Tibial nerve (tissue), 4 donors: ENCODE measurements around the gene USP28. TPM values are rescaled to one million over a fixed set of nuclear protein-coding genes. Genes with fewer than 3 reads are reported as not detected.
"Not testable (repeated sequence)": the region's sequence is repeated elsewhere in the genome, so short reads cannot be mapped to it uniquely, and the experiment has no call there.

Experiments
- DNase-seq, 2 donors: peaks; one replicate each; pipeline ENCODE4 v3.0.0-alpha.2; 2019; ENCODE audit warnings: low spot score in 2 of 2
- H3K27ac ChIP-seq, 4 donors: fragments of 200-600 bp; sonication (generic) in 3 of 4; one replicate each; pipeline ENCODE4 v1.5.1; 2017 to 2019; ENCODE audit warnings: mild to moderate bottlenecking in 1 of 4
- H3K27me3 ChIP-seq, 2 donors: fragments of 200-600 bp; sonication (generic) in 1 of 2; one replicate each; pipeline versions ENCODE4 v1.5.1 to v1.6.0; 2017 to 2019
- H3K36me3 ChIP-seq, 3 donors: fragments of 200-600 bp; sonication (generic); one replicate each; pipeline ENCODE4 v1.5.1; 2018 to 2019
- H3K4me1 ChIP-seq, 4 donors: fragments of 200-600 bp; sonication (generic) in 3 of 4; one replicate each; pipeline ENCODE4 v1.5.1; 2017 to 2019
- H3K4me3 ChIP-seq, 4 donors: fragments of 200-600 bp; sonication (generic) in 3 of 4; one replicate each; pipeline ENCODE4 v1.5.1; 2017 to 2019; ENCODE audit warnings: mild to moderate bottlenecking in 1 of 4, moderate library complexity in 1 of 4
- H3K9me3 ChIP-seq, 4 donors: fragments of 200-600 bp; sonication (generic) in 3 of 4; one replicate each; pipeline ENCODE4 v1.5.1; 2017 to 2019
- CTCF ChIP-seq, 5 experiments: fragments of 200-600 bp in 3 of 5; fragments of 450-650 bp in 2 of 5; sonication (generic) in 3 of 5; IDR thresholded peaks; one replicate each; pipeline ENCODE4 v1.5.1; 2016 to 2019; ENCODE audit warnings: antibody characterized with exemption in 5 of 5, mild to moderate bottlenecking in 3 of 5, moderate library complexity in 2 of 5
- EP300 ChIP-seq, 2 donors: sonication (generic); formaldehyde crosslinking; IDR thresholded peaks; one replicate each; pipeline ENCODE4 v1.6.1; 2017; ENCODE audit warnings: antibody characterized with exemption in 2 of 2, mild to moderate bottlenecking in 1 of 2
- POLR2A ChIP-seq, 2 donors: fragments of 450-650 bp; IDR thresholded peaks; one replicate each; pipeline ENCODE4 v1.6.1; 2017; ENCODE audit warnings: antibody characterized with exemption in 2 of 2, mild to moderate bottlenecking in 2 of 2, moderate library complexity in 2 of 2
- WGBS, 2 donors: methylation state at CpG; one replicate each; pipeline ENCODE4 v1.1.5; 2018; 5-methylcytosine and 5-hydroxymethylcytosine counted together
- total RNA-seq, 4 donors: library from RNA; depleted of rRNA; stranded (reverse); fragments of >200 nt; gene quantifications; one replicate each; pipeline ENCODE4 v1.1.0, GENCODE V29; 2016

Gene USP28
- total RNA-seq: 10 to 100 TPM; 10.7 to 20.4 (median 15.4) TPM

GRCh38 chr11:113875234-113876073 lies at the start of gene USP28:
Gene USP28 (minus strand): TSS chr11:113875572. CDS start chr11:113875501, 71 bp downstream.
- no peaks in the 10 kb centered on the region for H3K27me3 ChIP-seq
- WGBS, 2 donors: 0 to 1% methylated on average over 17 to 50 of the region's 95 CpGs
- DNase-seq: peak; percentile 95 to 96
- no peaks in the 10 kb centered on the region for H3K9me3 ChIP-seq
- peak within 1 kb of the TSS; percentile 61 to 84 (median 70) for H3K4me3 ChIP-seq
- peak within 1 kb of the TSS; percentile 79 to 93 (median 90) for H3K27ac ChIP-seq
- peak; percentile 64 to 65 for TF ChIP-seq POLR2A (IDR thresholded peaks at IDR 0.05)
- TF ChIP-seq CTCF (IDR thresholded peaks at IDR 0.05): peak in 2 of 5 experiments; percentile 41 to 42
- TF ChIP-seq EP300 (IDR thresholded peaks at IDR 0.05): peak; percentile 60 to 82
- no peaks in the 10 kb centered on the region for H3K36me3 ChIP-seq
- H3K4me1 ChIP-seq: peaks cover 0 to 40% (median 5%) of the 10 kb centered on the region in 4 donors

- H3K36me3 ChIP-seq: no peaks in the 10 kb centered on the region
- WGBS, 2 donors: 69 to 75% methylated on average over 2 of the region's 2 CpGs
- H3K4me3 ChIP-seq: no peak overlapping the region
- TF ChIP-seq CTCF (IDR thresholded peaks at IDR 0.05) (no peak), EP300 (IDR thresholded peaks at IDR 0.05) (no peak), POLR2A (IDR thresholded peaks at IDR 0.05) (no peak)
- DNase-seq: no peak
- no peaks in the 10 kb centered on the region for H3K27me3 ChIP-seq
- H3K27ac ChIP-seq: no peak overlapping the region
- H3K4me1 ChIP-seq: no peaks in the 10 kb centered on the region
- no peaks in the 10 kb centered on the region for H3K9me3 ChIP-seq
Observed at GRCh38 chr11:113923572-113923971, 48.2 kb upstream of the USP28 start.

GRCh38 chr11:113911491-113911890 lies 36.1 kb upstream of the USP28 start:
- DNase-seq, H3K4me3 ChIP-seq, H3K27ac ChIP-seq, H3K4me1 ChIP-seq, H3K36me3 ChIP-seq, H3K9me3 ChIP-seq: not testable (repeated sequence)
- WGBS, 2 donors: 95 to 96% methylated on average over 9 of the region's 9 CpGs
- peaks cover 0 to 23% of the 10 kb centered on the region in 2 donors for H3K27me3 ChIP-seq

GRCh38 chr11:113908098-113908497 lies 32.7 kb upstream of the USP28 start:
- Histone ChIP-seq H3K27me3 (peaks cover 0 to 29% of the 10 kb centered on the region in 2 donors), H3K4me3 (no peak overlapping the region), H3K36me3 (no peaks in the 10 kb centered on the region), H3K4me1 (no peaks in the 10 kb centered on the region), H3K27ac (no peak overlapping the region), H3K9me3 (no peaks in the 10 kb centered on the region)
- no peak for DNase-seq
- 54 to 59% methylated on average over 9 of the region's 9 CpGs for WGBS, 2 donors
- TF ChIP-seq EP300 (IDR thresholded peaks at IDR 0.05) (no peak), POLR2A (IDR thresholded peaks at IDR 0.05) (no peak), CTCF (IDR thresholded peaks at IDR 0.05) (no peak)

- Histone ChIP-seq H3K9me3 (no peaks in the 10 kb centered on the region), H3K4me1 (no peaks in the 10 kb centered on the region), H3K27me3 (peaks cover 0 to 29% of the 10 kb centered on the region in 2 donors), H3K36me3 (no peaks in the 10 kb centered on the region), H3K27ac (no peak overlapping the region), H3K4me3 (no peak overlapping the region)
- no peak for DNase-seq
- TF ChIP-seq EP300 (IDR thresholded peaks at IDR 0.05) (no peak), POLR2A (IDR thresholded peaks at IDR 0.05) (no peak), CTCF (IDR thresholded peaks at IDR 0.05) (no peak)
- WGBS, 2 donors: 62 to 70% methylated on average over 8 of the region's 8 CpGs
Observed at GRCh38 chr11:113907681-113908080, 32.3 kb upstream of the USP28 start.
